Muscle layer of colon (tissue), 2 donors: ENCODE results near the gene PNPLA1.

Source experiments
- H3K27ac ChIP-seq: one replicate; pipeline ENCODE4 v1.7.0; 2013; ENCODE audit warnings: low read depth, mild to moderate bottlenecking, low read length, moderate library complexity
- H3K27me3 ChIP-seq, 2 donors: one replicate each; pipeline ENCODE4 v1.7.0; 2013; ENCODE audit warnings: low read length in 2 of 2, mild to moderate bottlenecking in 2 of 2; ENCODE audit not compliant: insufficient read depth in 2 of 2, control insufficient read depth in 1 of 2
- H3K36me3 ChIP-seq: one replicate; pipeline ENCODE4 v1.7.0; 2013; ENCODE audit warnings: mild to moderate bottlenecking, low read length; ENCODE audit not compliant: insufficient read depth
- H3K4me1 ChIP-seq: one replicate; pipeline ENCODE4 v1.7.0; 2013; ENCODE audit warnings: mild to moderate bottlenecking, low read length; ENCODE audit not compliant: insufficient read depth
- H3K4me3 ChIP-seq, 2 donors: one replicate each; pipeline ENCODE4 v1.7.0; 2013; ENCODE audit warnings: low read length in 2 of 2, low read depth in 1 of 2, mild to moderate bottlenecking in 1 of 2, moderate library complexity in 1 of 2
- H3K9ac ChIP-seq: one replicate; pipeline ENCODE4 v1.7.0; 2013; ENCODE audit warnings: low read length
- H3K9me3 ChIP-seq: one replicate; pipeline ENCODE4 v1.7.0; 2013; ENCODE audit warnings: mild to moderate bottlenecking, low read length
- donor health status: abdominal sarcoma.
- donor health status: Adenocarcinoma of cecum.

Gene PNPLA1

GRCh38 chr6:36269834-36270705, at the start of gene PNPLA1:
Gene PNPLA1 (plus strand): TSS chr6:36270060. CDS start chr6:36270460, 400 bp downstream.
- Histone ChIP-seq H3K27me3 (peaks cover 0 to 9% of the 10 kb centered on the region in 2 donors), H3K36me3 (no peaks in the 10 kb centered on the region), H3K9ac (no peak within 1 kb of the TSS)

GRCh38 chr6:36220226-36220625, 49.6 kb upstream of the PNPLA1 start:
- no peak overlapping the region for H3K4me3 ChIP-seq
- H3K36me3 ChIP-seq, result peaks cover 70% of the 10 kb centered on the region
- no peaks in the 10 kb centered on the region for H3K27me3 ChIP-seq
- no peaks in the 10 kb centered on the region for H3K9me3 ChIP-seq
- H3K9ac ChIP-seq, result no peak overlapping the region
- H3K4me1 ChIP-seq, result no peaks in the 10 kb centered on the region
- H3K27ac ChIP-seq, result no peak overlapping the region

More at GRCh38 chr6:36269834-36270705, at the start of gene PNPLA1:
- no peak within 1 kb of the TSS for H3K4me3 ChIP-seq
- H3K27ac ChIP-seq, result no peak within 1 kb of the TSS
- H3K9me3 ChIP-seq, result peaks cover 8% of the 10 kb centered on the region
- no peaks in the 10 kb centered on the region for H3K4me1 ChIP-seq

GRCh38 chr6:36221674-36222073, 48.2 kb upstream of the PNPLA1 start:
- no peak overlapping the region for H3K27ac ChIP-seq

GRCh38 chr6:36222924-36223323, 46.9 kb upstream of the PNPLA1 start:
- H3K36me3 ChIP-seq, result peaks cover 68% of the 10 kb centered on the region
- no peak overlapping the region for H3K9ac ChIP-seq
- no peaks in the 10 kb centered on the region for H3K4me1 ChIP-seq
- H3K4me3 ChIP-seq, result no peak overlapping the region
- H3K27ac ChIP-seq, result no peak overlapping the region
- no peaks in the 10 kb centered on the region for H3K27me3 ChIP-seq
- no peaks in the 10 kb centered on the region for H3K9me3 ChIP-seq

More at GRCh38 chr6:36221674-36222073, 48.2 kb upstream of the PNPLA1 start:
- Histone ChIP-seq H3K9ac (no peak overlapping the region), H3K9me3 (no peaks in the 10 kb centered on the region), H3K4me1 (no peaks in the 10 kb centered on the region), H3K27me3 (no peaks in the 10 kb centered on the region), H3K4me3 (no peak overlapping the region), H3K36me3 (peaks cover 68% of the 10 kb centered on the region)

- Histone ChIP-seq H3K9me3 (no peaks in the 10 kb centered on the region), H3K9ac (no peak overlapping the region), H3K4me1 (no peaks in the 10 kb centered on the region), H3K27ac (no peak overlapping the region), H3K27me3 (no peaks in the 10 kb centered on the region), H3K36me3 (peaks cover 68% of the 10 kb centered on the region), H3K4me3 (no peak overlapping the region)
Measured at GRCh38 chr6:36223706-36224105, 46.2 kb upstream of the PNPLA1 start.

- Histone ChIP-seq H3K4me3 (no peak overlapping the region), H3K9me3 (no peaks in the 10 kb centered on the region), H3K27me3 (no peaks in the 10 kb centered on the region), H3K9ac (no peak overlapping the region), H3K4me1 (no peaks in the 10 kb centered on the region), H3K36me3 (peaks cover 68% of the 10 kb centered on the region), H3K27ac (no peak overlapping the region)
Measured at GRCh38 chr6:36224918-36225461, 44.9 kb upstream of the PNPLA1 start.

GRCh38 chr6:36226438-36227047, 43.3 kb upstream of the PNPLA1 start:
- Histone ChIP-seq H3K9ac (no peak overlapping the region), H3K36me3 (peaks cover 74% of the 10 kb centered on the region), H3K27me3 (no peaks in the 10 kb centered on the region), H3K4me1 (no peaks in the 10 kb centered on the region), H3K27ac (no peak overlapping the region), H3K4me3 (no peak overlapping the region), H3K9me3 (no peaks in the 10 kb centered on the region)

- Histone ChIP-seq H3K27me3 (no peaks in the 10 kb centered on the region), H3K9ac (no peak overlapping the region), H3K36me3 (peaks cover 77% of the 10 kb centered on the region), H3K4me3 (no peak overlapping the region), H3K9me3 (no peaks in the 10 kb centered on the region), H3K4me1 (no peaks in the 10 kb centered on the region), H3K27ac (no peak overlapping the region)
Measured at GRCh38 chr6:36227379-36228228, 42.3 kb upstream of the PNPLA1 start.

GRCh38 chr6:36229223-36229622, 40.6 kb upstream of the PNPLA1 start:
- Histone ChIP-seq H3K27me3 (no peaks in the 10 kb centered on the region), H3K9ac (no peak overlapping the region), H3K27ac (no peak overlapping the region), H3K4me3 (no peak overlapping the region), H3K9me3 (no peaks in the 10 kb centered on the region), H3K4me1 (no peaks in the 10 kb centered on the region), H3K36me3 (peaks cover 90% of the 10 kb centered on the region)

GRCh38 chr6:36230371-36230770, 39.5 kb upstream of the PNPLA1 start:
- Histone ChIP-seq H3K27me3 (no peaks in the 10 kb centered on the region), H3K27ac (no peak overlapping the region), H3K9me3 (no peaks in the 10 kb centered on the region), H3K4me3 (no peak overlapping the region), H3K4me1 (no peaks in the 10 kb centered on the region), H3K36me3 (peaks cover 79% of the 10 kb centered on the region), H3K9ac (no peak overlapping the region)

- H3K27me3 ChIP-seq, result no peaks in the 10 kb centered on the region
Measured at GRCh38 chr6:36232172-36232571, 37.7 kb upstream of the PNPLA1 start.

More at GRCh38 chr6:36232172-36232571, 37.7 kb upstream of the PNPLA1 start:
- H3K9ac ChIP-seq, result no peak overlapping the region
- H3K9me3 ChIP-seq, result no peaks in the 10 kb centered on the region
- no peak overlapping the region for H3K4me3 ChIP-seq
- peaks cover 66% of the 10 kb centered on the region for H3K36me3 ChIP-seq
- no peak overlapping the region for H3K27ac ChIP-seq
- H3K4me1 ChIP-seq, result no peaks in the 10 kb centered on the region
